Measurements from ENCODE around the gene MEN1. TPM values are rescaled to one million over a fixed set of nuclear protein-coding genes. Genes with fewer than 3 reads are reported as not detected.

The MEN1 gene
- total and polyA plus RNA-seq, 10 donors: 17.8 to 33.6 (median 27.2) TPM

DNA sequence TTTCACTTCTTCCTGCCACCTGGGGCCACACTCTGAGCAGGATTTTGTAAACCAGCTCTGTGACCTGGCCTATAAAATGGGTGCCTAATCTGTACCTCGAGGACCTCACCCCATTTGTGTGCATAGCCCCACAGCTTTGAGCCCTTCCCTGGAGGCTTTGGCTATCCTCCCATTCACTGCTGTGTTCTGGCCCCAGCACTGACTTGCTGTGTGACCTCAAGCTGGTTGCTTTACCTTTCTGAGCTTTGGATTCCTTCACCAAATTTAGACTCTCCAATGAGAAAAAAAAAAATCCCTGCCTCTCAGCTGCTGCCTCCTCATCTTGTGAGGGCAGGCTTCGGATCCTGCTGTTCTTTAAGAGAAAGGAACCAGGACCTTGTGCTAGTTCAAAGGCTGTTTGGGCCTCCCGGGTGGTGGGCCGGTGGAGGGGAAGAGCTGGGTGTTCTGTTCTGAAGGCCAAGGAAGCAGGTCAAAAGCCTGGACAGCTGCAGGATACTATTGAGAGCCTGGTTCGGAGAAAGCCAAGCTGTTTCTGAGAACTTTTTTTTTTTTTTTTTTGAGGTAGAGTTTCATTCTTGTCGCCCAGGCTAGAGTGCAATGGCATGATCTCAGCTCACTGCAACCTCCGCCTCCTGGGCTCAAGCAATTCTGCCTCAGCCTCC is 49.5 kb downstream of the MEN1 start:
- TF ChIP-seq POLR2AphosphoS5 (IDR thresholded peaks at IDR 0.05) (peak in 1 of 3 donors; percentile 49), POLR2A (IDR thresholded peaks at IDR 0.05) (no peak)
- Histone ChIP-seq H3K27ac (peak overlapping the region in 7 of 8 donors; percentile 6 to 91 (median 82)), H3K4me1 (peaks cover 55 to 80% (median 70%) of the 10 kb centered on the region in 6 donors), H3K36me3 (peaks cover 0 to 61% (median 33%) of the 10 kb centered on the region in 6 donors), H3K4me3 (no peak overlapping the region), H3K27me3 (replicated peaks in 1 of 7) (no peaks in the 10 kb centered on the region), H3K9me3 (no peaks in the 10 kb centered on the region)
- DNase-seq: peak; percentile 66
- intact Hi-C loops (cut with DNase I; ENCODE audit: low total_unique reads): no loop called here
- 62 to 74% (median 64%) methylated on average over 7 of the region's 7 CpGs for WGBS, 5 donors

DNA sequence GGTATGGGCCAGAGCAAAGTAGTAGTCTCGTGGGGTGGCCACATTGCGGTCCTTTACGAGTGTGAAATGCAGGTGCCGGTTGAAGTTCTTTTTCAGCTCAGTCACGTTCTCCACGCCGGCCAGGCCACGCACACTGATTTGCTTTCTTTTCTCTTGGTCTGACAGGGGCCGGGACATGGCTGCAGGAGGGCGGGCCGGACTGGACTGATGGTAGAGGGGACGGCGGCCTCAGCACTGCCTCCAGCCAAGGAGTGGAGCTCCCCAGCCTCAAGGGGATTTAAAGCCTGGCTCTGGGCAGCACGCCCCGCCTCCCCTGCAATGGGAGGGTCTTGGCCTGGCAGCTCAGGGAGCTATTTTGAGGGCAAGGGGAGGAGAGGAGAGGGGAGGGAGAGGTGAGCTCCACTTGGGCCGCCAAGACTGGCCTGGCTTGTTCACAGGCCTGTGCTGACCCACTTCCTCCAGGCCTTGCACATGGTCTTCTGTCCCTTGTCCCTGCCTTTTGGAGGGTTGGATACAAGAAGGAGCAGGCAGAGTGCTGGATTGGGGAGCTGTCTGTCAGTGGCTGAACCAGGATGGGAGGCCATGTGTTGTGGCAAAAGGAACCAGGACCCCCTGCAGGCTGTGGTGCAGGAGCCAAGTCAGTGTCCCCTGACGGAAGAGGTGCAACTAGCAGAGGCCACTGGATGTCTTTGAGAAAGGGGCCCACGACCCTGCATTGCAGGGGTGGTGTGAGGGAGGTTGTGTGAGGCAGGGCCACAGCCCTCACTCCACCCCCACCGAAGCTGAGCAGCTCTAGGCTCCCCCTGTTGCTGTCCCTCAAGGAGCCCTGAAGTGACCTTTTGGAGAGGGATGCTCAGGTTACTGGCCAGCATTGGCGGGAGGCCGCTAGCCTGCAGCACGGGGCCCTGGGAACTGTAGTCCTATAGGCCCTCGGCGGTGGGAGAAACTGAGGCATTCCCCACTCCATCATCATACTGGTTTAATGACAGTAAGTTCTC is 50.3 kb downstream of the MEN1 start, which contains the start of gene PYGM:
Gene PYGM (minus strand): TSS at position 253 of the 998 bp plus-strand sequence. CDS start 76 bp downstream, at position 177.
- Histone ChIP-seq H3K4me3 (no peak within 1 kb of the TSS), H3K27me3 (replicated peaks in 1 of 7) (no peaks in the 10 kb centered on the region), H3K4me1 (peaks cover 47 to 71% (median 61%) of the 10 kb centered on the region in 6 donors), H3K9me3 (no peaks in the 10 kb centered on the region), H3K27ac (peak within 1 kb of the TSS in 6 of 8 donors; percentile 28 to 91 (median 82)), H3K36me3 (peaks cover 0 to 52% (median 24%) of the 10 kb centered on the region in 6 donors)
- DNase-seq: peak; percentile 73
- 65 to 79% (median 76%) methylated on average over 21 to 24 of the region's 24 CpGs for WGBS, 5 donors
- TF ChIP-seq POLR2AphosphoS5 (IDR thresholded peaks at IDR 0.05): peak; percentile 29 to 72 (median 51)
- TF ChIP-seq, protein P1, sequence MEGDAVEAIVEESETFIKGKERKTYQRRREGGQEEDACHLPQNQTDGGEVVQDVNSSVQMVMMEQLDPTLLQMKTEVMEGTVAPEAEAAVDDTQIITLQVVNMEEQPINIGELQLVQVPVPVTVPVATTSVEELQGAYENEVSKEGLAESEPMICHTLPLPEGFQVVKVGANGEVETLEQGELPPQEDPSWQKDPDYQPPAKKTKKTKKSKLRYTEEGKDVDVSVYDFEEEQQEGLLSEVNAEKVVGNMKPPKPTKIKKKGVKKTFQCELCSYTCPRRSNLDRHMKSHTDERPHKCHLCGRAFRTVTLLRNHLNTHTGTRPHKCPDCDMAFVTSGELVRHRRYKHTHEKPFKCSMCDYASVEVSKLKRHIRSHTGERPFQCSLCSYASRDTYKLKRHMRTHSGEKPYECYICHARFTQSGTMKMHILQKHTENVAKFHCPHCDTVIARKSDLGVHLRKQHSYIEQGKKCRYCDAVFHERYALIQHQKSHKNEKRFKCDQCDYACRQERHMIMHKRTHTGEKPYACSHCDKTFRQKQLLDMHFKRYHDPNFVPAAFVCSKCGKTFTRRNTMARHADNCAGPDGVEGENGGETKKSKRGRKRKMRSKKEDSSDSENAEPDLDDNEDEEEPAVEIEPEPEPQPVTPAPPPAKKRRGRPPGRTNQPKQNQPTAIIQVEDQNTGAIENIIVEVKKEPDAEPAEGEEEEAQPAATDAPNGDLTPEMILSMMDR (IDR thresholded peaks at IDR 0.05 in 8 of 11, conservative IDR thresholded peaks at IDR 0.05 in 3 of 11): no peak
- intact Hi-C loops (cut with DNase I; ENCODE audit: low total_unique reads): no loop called here

DNA sequence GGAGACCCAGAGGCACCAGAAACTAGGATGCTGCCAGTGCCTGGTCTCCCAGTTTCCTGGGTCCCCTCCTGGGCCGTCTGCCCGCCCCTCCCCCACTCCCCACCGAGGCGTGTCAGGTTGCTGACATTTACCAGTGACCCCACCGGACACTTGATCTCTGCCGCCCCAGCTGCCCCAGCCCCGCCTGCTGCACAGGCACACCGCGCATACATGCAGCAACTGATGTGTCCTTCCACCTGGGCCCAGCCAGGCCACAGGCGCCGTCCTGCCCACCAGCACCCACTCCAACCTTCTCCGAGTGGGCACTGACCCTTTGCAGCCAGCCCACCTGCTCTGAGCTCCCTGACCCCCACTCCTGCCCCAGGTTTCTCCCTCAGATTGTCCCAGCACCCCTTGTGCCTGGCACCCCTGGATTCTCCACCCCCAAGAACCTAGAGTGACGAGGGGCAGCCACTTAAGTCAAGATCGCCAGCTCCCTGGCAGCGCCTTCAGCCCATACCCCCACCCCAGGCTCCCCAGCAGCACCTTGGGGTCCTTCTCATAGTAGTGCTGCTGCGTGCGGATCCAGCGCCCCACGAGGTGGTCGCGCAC is 51.1 kb downstream of the MEN1 start:
- H3K4me1 ChIP-seq: peaks cover 39 to 63% (median 54%) of the 10 kb centered on the region in 6 donors
- H3K27ac ChIP-seq: peak overlapping the region in 6 of 8 donors; percentile 28 to 91 (median 82)
- H3K4me3 ChIP-seq: no peak overlapping the region
- H3K9me3 ChIP-seq: no peaks in the 10 kb centered on the region
- H3K27me3 ChIP-seq (replicated peaks in 1 of 7): no peaks in the 10 kb centered on the region
- 74 to 87% (median 78%) methylated on average over 20 to 21 of the region's 21 CpGs for WGBS, 5 donors
- intact Hi-C loops (cut with DNase I; ENCODE audit: low total_unique reads): no loop called here
- peaks cover 0 to 49% (median 16%) of the 10 kb centered on the region in 6 donors for H3K36me3 ChIP-seq
- no peak for DNase-seq
- TF ChIP-seq POLR2AphosphoS5 (IDR thresholded peaks at IDR 0.05): peak in 2 of 3 donors; percentile 26 to 77
- TF ChIP-seq, protein P1 (IDR thresholded peaks at IDR 0.05 in 8 of 11, conservative IDR thresholded peaks at IDR 0.05 in 3 of 11): no peak

DNA sequence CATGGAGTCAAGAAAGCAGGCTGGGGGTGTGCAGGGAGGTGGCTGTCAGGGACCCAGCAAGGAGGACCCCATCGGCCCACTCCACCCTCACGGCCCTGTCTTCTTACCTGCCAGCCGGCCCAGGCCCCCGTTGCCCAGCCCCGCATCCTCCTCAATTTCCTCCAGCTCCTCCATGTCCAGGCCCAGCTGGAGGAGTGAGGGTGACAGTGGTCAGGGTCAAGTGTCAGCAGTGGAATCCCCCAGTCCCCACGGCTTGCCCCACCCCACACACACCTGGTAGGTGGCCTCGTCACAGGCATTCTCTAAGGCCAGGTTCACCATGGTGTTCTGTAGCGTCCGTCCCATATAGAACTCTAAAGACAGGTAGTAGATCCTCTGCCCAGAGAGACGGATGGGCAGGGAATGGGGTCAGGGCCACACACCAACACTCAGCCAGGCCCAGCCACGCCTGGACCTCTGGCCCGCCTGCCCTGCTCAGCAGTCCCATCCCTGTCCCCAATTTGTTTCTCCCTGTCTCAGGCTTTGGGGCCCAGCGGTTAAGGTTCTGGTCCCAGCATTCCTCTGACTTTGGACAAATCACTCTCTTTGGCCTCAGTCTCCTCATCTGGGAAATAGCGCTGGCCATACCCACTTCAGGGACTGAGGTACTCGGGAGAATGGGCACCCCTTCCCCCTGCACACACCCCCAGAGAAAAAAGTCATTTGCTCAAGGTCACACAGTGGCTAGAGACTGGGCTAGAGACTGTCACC is 51.8 kb downstream of the MEN1 start:
- DNase-seq: peak; percentile 59
- H3K9me3 ChIP-seq: no peaks in the 10 kb centered on the region
- intact Hi-C loops (cut with DNase I; ENCODE audit: low total_unique reads): no loop called here
- H3K4me1 ChIP-seq: peaks cover 31 to 56% (median 46%) of the 10 kb centered on the region in 6 donors
- H3K27ac ChIP-seq: peak overlapping the region in 4 of 8 donors; percentile 82 to 91 (median 82)
- H3K36me3 ChIP-seq: peaks cover 0 to 49% (median 9%) of the 10 kb centered on the region in 6 donors
- no peak overlapping the region for H3K4me3 ChIP-seq
- H3K27me3 ChIP-seq (replicated peaks in 1 of 7): no peaks in the 10 kb centered on the region
- TF ChIP-seq POLR2A (IDR thresholded peaks at IDR 0.05) (no peak), POLR2AphosphoS5 (IDR thresholded peaks at IDR 0.05) (no peak)
- TF ChIP-seq, protein P1 (IDR thresholded peaks at IDR 0.05 in 8 of 11, conservative IDR thresholded peaks at IDR 0.05 in 3 of 11): no peak
- 79 to 89% (median 84%) methylated on average over 12 to 15 of the region's 15 CpGs for WGBS, 5 donors

All from spleen (tissue), 11 donors.